Testis (tissue), 3 donors: ENCODE measurements around the gene DES. TPM values are rescaled to one million over a fixed set of nuclear protein-coding genes. Genes with fewer than 3 reads are reported as not detected.

Source experiments
- DNase-seq: peaks from one replicate; pipeline ENCODE4 v3.0.0-alpha.2; 2019
- H3K27ac ChIP-seq, 2 donors: fragments of 200-600 bp; sonication (generic); one replicate each; pipeline ENCODE4 v1.5.1; 2019
- H3K27me3 ChIP-seq: fragments of 200-600 bp; sonication (generic); one replicate; pipeline ENCODE4 v1.5.1; 2019
- H3K36me3 ChIP-seq: fragments of 200-600 bp; sonication (generic); one replicate; pipeline ENCODE4 v1.5.1; 2017; ENCODE audit warnings: low read depth; ENCODE audit errors: missing control alignments
- H3K4me1 ChIP-seq: fragments of 200-600 bp; sonication (generic); one replicate; pipeline ENCODE4 v1.5.1; 2019
- H3K4me3 ChIP-seq, 2 donors: fragments of 200-600 bp; sonication (generic); one replicate each; pipeline ENCODE4 v1.5.1; 2017 to 2019
- H3K9me3 ChIP-seq: fragments of 200-600 bp; sonication (generic); one replicate; pipeline ENCODE4 v1.5.1; 2017
- POLR2A ChIP-seq: fragments of 450-650 bp; IDR thresholded peaks from one replicate; pipeline ENCODE4 v1.6.1; 2017; ENCODE audit warnings: antibody characterized with exemption, mild to moderate bottlenecking, moderate library complexity
- WGBS, 2 donors: methylation state at CpG; one replicate each; pipeline ENCODE4 v1.1.5; 2018; 5-methylcytosine and 5-hydroxymethylcytosine counted together
- intact Hi-C: fragments of 100-400 bp; cut with DNase I; formaldehyde crosslinking; loops from one replicate; pipeline ENCODE4 v1.15.1; 2023; ENCODE audit warnings: low total_unique reads
- polyA plus RNA-seq: library from polyadenylated mRNA; stranded (reverse); fragments of 350-450 nt; fragmentation: Illumina TruSeq; extraction: RNeasy Lipid Tissue Mini Kit (QIAGEN cat#74804); gene quantifications from one replicate; pipeline ENCODE4 v1.2.3, GENCODE V29; 2014; ENCODE audit warnings: low read depth, low replicate concordance; ENCODE audit not compliant: insufficient read depth
- total RNA-seq, 2 donors: library from RNA; depleted of rRNA; stranded (reverse); fragments of >200 nt; gene quantifications; one replicate each; pipeline ENCODE4 v1.2.3, GENCODE V29; 2016
- TF ChIP-seq, protein P1 (sequence below), 3 experiments: fragments of 450-650 bp in 2 of 3; fragments of 200-600 bp in 1 of 3; sonication (generic) in 1 of 3; IDR thresholded peaks; one replicate each; pipeline ENCODE4 v1.5.1; 2016 to 2019; ENCODE audit warnings: antibody characterized with exemption in 3 of 3, mild to moderate bottlenecking in 2 of 3, moderate library complexity in 1 of 3

DES gene
- total and polyA plus RNA-seq, 3 donors from 2014 or later: 17.6 to 199 (median 33.3) TPM

DNA sequence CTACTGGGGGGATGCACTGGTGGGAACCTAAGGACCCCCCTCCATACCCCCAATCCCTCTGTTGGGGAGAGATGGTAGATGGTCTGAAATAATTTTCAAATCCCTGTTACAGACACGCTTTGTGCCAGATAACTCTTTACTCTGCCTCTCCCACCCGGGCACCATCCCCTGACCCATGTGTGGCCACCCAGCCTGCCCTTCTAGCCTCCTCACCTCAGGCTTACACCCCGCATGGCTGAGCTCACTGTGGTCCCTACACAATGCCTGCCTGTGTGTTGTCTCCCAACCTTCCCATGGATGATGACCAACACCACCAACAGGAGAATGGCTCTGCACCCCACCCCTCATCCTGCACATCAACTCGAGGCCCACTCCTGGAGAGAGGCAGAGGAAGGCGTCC is 31.4 kb downstream of the DES start:
- TF ChIP-seq POLR2A: no peak
- TF ChIP-seq, protein P1, sequence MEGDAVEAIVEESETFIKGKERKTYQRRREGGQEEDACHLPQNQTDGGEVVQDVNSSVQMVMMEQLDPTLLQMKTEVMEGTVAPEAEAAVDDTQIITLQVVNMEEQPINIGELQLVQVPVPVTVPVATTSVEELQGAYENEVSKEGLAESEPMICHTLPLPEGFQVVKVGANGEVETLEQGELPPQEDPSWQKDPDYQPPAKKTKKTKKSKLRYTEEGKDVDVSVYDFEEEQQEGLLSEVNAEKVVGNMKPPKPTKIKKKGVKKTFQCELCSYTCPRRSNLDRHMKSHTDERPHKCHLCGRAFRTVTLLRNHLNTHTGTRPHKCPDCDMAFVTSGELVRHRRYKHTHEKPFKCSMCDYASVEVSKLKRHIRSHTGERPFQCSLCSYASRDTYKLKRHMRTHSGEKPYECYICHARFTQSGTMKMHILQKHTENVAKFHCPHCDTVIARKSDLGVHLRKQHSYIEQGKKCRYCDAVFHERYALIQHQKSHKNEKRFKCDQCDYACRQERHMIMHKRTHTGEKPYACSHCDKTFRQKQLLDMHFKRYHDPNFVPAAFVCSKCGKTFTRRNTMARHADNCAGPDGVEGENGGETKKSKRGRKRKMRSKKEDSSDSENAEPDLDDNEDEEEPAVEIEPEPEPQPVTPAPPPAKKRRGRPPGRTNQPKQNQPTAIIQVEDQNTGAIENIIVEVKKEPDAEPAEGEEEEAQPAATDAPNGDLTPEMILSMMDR (IDR thresholded peaks at IDR 0.05): no peak
- H3K4me3 ChIP-seq: no peak overlapping the region
- H3K36me3 ChIP-seq: no peaks in the 10 kb centered on the region
- no peaks in the 10 kb centered on the region for H3K27me3 ChIP-seq
- peaks cover 24% of the 10 kb centered on the region for H3K4me1 ChIP-seq
- 74 to 78% methylated on average over 5 of the region's 5 CpGs for WGBS, 2 donors
- intact Hi-C loops: no loop called here
- H3K9me3 ChIP-seq: no peaks in the 10 kb centered on the region
- H3K27ac ChIP-seq: no peak overlapping the region
- DNase-seq: no peak

DNA sequence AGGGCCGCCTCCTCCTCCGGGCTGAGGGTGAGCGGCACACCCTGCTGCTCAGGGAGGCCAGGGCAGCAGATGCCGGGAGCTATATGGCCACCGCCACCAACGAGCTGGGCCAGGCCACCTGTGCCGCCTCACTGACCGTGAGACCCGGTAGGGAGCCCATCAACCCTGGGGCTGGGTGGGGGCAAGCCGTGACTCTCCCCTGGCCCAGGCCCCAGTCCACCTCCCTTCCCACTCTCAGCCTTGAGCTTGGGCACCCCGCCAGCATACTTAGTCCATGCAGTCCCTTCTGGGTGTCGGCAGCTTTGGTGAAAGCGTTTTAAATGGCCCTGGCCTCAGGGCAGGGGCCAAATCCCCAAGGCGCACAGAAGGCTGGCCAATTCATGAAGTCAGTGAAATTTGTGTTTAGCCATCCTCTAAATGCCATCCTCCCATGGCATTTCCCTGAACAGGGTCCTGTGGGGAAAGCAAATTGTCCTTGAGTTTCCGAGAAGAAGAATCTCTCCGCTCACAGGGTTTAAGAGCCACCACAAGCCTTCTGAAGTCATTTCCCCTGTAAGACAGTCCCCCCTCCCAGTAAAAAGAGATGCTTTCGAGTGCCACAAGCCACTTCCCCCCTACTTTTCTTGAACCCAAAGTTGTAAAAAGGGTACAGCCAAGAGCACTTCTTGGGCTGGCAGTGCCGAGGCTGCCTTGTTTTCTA is 33.6 kb downstream of the DES start:
- no peaks in the 10 kb centered on the region for H3K36me3 ChIP-seq
- H3K27ac ChIP-seq: peak overlapping the region; percentile 33 to 38
- no peaks in the 10 kb centered on the region for H3K27me3 ChIP-seq
- peaks cover 20% of the 10 kb centered on the region for H3K4me1 ChIP-seq
- TF ChIP-seq, protein P1 (IDR thresholded peaks at IDR 0.05): no peak
- TF ChIP-seq POLR2A: no peak
- H3K9me3 ChIP-seq: no peaks in the 10 kb centered on the region
- DNase-seq: peak; percentile 65
- no peak overlapping the region for H3K4me3 ChIP-seq
- intact Hi-C loops: no loop called here
- 54 to 74% methylated on average over 12 to 18 of the region's 18 CpGs for WGBS, 2 donors

DNA sequence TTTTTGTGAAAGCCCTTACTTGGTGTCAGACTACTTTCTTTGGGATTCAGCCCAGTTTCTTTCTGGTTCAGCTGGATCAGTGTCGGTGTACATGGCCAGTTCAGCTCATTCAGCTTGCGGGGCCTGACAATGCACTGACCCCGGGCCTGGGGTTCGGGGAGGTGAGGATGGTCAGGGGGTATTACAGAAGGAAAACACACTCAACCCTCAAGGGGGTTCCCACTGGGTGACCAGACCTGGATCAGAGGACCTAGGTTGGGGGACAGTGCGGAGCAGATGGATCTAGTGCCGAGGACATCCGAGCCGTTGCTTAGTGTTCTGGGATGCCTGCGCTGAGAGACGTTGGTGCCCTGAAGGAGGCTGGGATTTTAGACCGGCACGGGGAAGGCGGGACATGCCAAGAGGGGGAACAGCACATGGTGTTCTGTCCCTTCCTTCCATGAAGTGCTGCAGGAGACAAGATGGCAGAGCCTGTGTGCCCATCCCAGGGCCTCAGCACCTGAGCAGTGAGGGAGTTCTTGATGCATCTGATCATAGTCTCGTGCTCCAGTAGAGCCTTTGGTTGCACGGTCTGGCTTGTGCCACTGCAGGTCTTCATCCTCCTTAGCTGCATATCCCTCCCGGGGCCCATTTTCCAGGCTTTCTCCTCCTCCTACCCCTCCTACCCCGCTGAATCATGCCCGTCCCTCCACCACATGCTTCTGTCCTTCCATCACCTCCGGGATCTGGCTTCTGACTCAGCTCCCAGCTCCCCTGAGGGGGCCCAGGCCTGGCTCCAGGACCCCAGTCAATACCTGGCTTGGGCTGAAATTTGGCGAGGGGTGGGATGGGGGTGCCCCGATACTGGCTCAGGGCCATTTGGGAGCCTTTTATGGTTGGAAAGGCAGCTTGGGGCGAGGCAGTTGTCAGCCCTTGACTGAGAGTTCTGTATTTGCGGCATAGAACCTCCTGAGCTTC is 34.5 kb downstream of the DES start:
- H3K4me3 ChIP-seq: no peak overlapping the region
- intact Hi-C loops: no loop called here
- H3K36me3 ChIP-seq: no peaks in the 10 kb centered on the region
- H3K9me3 ChIP-seq: no peaks in the 10 kb centered on the region
- no peak for DNase-seq
- TF ChIP-seq POLR2A: no peak
- TF ChIP-seq, protein P1 (IDR thresholded peaks at IDR 0.05): no peak
- H3K27me3 ChIP-seq: no peaks in the 10 kb centered on the region
- H3K4me1 ChIP-seq: peaks cover 20% of the 10 kb centered on the region
- 76 to 80% methylated on average over 22 to 23 of the region's 23 CpGs for whole genome bisulfite sequencing, 2 donors
- peak overlapping the region; percentile 33 to 38 for H3K27ac ChIP-seq

DNA sequence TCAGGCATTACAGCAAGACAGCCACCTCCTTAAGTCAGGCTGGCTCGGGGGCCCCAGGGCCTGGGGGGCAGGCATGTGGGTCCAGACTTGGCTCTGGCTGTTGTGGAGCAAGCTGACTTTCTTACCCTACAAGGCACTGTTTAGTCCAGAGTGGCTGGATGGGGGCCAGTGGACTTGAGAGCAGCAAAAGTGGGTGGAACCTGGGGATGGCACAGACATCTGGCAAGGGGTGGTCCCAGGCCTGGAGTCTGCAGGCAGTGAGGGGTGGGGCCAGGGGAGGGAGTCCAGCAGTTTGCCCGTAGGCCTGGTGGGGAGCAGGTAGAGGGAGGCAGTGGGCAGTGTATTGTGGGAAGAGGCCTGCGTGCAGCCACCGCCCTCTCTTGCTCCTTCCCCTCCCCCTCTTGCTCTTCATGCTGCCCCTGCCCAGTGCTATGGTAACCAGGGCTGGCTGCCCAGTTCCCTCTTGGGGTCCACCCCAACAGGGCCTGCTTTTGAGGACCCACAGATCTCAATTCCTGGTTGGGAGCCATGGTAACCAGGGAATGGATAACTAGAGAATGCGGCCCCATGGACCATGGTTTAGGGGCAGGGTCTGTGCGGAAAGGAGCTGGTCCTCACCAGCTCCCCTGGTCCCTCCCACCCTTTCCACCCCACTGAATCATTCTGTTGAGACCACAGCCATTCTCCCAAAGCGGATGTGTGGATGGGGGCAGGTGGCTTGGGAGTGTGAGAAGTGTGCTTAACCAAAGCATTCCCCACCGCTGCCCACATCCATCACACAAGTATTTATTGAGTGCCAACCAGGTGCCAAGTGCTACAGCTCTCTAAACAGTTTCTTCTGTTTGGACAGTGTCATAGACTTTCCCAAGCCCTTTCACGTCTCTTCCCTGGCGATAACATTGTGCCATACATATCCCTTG is 35.8 kb downstream of the DES start:
- no peak overlapping the region for H3K4me3 ChIP-seq
- intact Hi-C loops: no loop called here
- H3K9me3 ChIP-seq: no peaks in the 10 kb centered on the region
- H3K4me1 ChIP-seq: peaks cover 20% of the 10 kb centered on the region
- no peaks in the 10 kb centered on the region for H3K36me3 ChIP-seq
- 91% methylated on average over 9 to 10 of the region's 10 CpGs for WGBS, 2 donors
- TF ChIP-seq, protein P1 (IDR thresholded peaks at IDR 0.05): no peak
- no peak for TF ChIP-seq POLR2A
- no peak for DNase-seq
- H3K27me3 ChIP-seq: no peaks in the 10 kb centered on the region
- no peak overlapping the region for H3K27ac ChIP-seq
